NCI-H1092 (cell line): ENCODE data around the gene CD70.
A peak's percentile ranks its signal among the peaks of the same experiment; 100 is the strongest.
"Not testable (repeated sequence)": the region's sequence is repeated elsewhere in the genome, so short reads cannot be mapped to it uniquely, and the experiment has no call there.

Source experiments
- DNase-seq: peaks from one replicate; lab custom pipeline; 2025; lab: John Stamatoyannopoulos, UW

Gene CD70

GRCh38 chr19:6590827-6591319 lies at the start of gene CD70:
Gene CD70, minus strand, starts transcription at chr19:6591150. Its CDS starts 148 bp downstream, at chr19:6591002.
- DNase-seq: no peak

GRCh38 chr19:6640333-6640732 lies 49.4 kb upstream of the CD70 start:
- not testable (repeated sequence) for DNase-seq

DNA sequence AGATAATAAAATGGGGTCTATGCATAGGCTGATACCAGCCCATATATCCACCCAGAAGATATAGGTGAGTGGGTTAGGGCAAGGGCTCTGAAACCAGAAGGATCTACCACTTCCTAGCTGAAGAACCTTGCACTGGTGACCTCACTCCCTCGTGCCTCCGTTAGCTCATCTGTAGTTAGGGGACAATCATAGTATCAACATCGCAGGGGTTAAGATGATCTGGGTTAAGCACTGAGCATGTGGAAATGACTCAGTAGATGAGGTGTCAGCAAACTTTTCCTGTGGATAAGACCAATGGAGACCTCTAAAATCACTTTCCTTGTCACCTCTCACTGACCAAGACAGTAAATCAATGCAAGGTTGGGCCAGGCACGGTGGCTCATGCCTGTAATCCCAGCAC lies 48.5 kb upstream of the CD70 start:
- DNase-seq: no peak

DNA sequence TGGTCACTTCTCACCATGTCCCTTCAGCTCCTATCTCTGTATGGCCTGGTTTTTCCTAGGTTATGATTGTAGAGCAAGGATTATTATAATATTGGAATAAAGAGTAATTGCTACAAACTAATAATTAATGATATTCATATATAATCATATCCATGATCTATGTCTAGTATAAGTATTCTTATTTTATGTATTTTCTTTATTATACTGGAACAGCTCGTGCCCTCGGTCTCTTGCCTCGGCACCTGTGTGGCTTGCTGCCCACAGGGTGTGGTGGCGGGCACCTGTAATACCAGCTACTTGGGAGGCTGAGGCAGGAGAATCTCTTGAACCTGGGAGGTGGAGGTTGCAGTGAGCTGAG lies 42.5 kb upstream of the CD70 start:
- DNase-seq: not testable (repeated sequence)

- peak; percentile 19 for DNase-seq
Measured at GRCh38 chr19:6632747-6633455, 42.0 kb upstream of the CD70 start.

- DNase-seq: peak; percentile 53
Measured at GRCh38 chr19:6632002-6632621, 41.2 kb upstream of the CD70 start.

DNA sequence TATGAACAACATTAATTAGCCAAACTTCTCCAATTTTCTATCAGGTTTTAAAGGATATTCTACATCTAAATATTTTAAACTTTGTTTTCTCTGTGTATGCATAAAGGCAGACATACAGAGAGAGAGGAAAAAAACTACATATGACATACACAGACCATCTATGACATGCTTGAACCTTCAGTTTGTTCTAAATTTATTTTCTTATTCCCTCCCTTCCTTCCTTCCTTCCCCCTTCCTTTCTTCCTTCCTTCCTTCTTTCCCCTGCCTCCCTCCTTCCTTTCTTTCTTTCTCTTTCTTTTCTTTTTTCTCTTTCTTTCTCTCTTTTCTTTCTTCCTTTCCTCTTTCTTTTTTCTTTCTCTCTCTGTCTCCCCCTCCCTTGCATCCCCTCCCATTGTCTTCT lies 35.8 kb upstream of the CD70 start:
- no peak for DNase-seq

- no peak for DNase-seq
Measured at GRCh38 chr19:6617374-6617773, 26.4 kb upstream of the CD70 start.

DNA sequence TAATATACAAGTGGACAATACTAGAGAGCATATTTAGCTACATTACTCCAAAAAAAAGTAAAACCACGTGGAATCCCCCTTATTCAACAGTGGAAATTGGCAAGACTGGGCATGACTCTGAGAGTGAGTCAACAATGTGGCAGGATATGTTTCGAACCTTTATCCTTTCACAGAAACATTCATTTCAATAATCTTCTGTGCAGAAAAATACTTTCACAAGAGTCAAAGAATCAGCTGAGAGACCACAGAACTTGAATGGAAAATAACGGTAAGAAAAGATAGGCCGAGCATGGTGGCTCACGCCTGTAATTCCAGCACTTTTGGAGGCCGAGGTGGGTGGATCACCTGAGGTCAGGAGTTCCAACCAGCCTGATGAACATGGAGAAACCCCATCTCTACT lies 25.1 kb upstream of the CD70 start:
- DNase-seq: no peak

DNA sequence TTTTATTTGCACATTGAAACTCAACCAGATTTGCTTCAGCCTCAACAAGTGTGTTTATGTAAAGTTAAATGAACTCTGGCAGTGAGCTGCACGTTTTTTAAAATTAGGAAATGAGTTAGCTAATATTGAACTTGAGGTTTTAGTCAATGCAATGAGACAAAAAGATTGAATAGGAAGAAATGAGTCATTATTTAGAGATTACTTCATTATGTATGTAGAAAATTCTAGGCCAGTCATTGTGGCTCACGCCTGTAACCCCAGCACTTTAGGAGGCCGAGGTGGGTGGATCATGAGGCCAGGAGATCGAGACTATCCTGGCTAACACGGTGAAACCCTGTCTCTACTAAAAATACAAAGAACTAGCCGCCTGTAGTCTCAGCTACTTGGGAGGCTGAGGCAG lies 22.8 kb upstream of the CD70 start:
- no peak for DNase-seq

GRCh38 chr19:6610934-6611852 lies 20.2 kb upstream of the CD70 start:
- no peak for DNase-seq

GRCh38 chr19:6608940-6609339 lies 18.0 kb upstream of the CD70 start:
- DNase-seq: no peak

GRCh38 chr19:6608146-6608545 lies 17.2 kb upstream of the CD70 start:
- not testable (repeated sequence) for DNase-seq

DNA sequence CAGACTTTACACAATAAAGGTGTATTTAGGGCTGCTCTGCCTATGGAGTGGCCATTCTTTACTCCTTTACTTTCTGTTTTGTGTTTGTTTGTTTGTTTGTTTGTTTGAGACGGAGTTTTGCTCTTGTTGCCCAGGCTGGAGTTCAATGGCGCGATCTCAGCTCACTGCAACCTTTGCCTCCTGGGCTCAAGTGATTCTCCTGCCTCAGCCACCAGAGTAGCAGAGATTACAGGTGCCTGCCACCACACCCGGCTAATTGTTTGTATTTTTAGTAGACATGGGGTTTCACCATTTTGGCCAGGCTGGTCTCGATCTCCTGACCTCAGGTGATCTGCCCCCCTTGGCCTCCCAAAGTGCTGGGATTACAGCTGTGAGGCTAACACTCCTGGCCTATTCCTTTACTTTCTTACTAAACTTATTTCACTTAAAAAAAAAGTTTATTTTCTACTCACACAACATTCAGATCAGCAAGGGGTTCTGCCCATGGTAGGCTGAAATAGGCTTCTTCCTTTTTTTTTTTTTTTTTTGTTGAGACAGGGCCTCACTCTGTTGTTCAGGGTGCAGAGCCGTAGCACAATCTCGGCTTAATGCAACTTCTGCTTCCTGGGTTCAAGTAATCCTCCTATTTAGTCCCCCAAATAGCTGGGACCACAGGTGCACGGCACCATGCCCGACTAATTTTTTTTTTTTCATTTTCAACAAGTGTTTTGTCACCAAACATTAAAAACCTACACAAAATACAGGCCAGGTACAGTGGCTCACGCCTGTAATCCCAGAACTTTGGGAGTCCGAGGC lies 15.5 kb upstream of the CD70 start:
- not testable (repeated sequence) for DNase-seq

- no peak for DNase-seq
Measured at GRCh38 chr19:6604906-6605305, 14.0 kb upstream of the CD70 start.

GRCh38 chr19:6602729-6603114 lies 11.8 kb upstream of the CD70 start:
- no peak for DNase-seq

GRCh38 chr19:6601537-6602052 lies 10.6 kb upstream of the CD70 start:
- DNase-seq: not testable (repeated sequence)

GRCh38 chr19:6600951-6601536 lies 10.1 kb upstream of the CD70 start:
- not testable (repeated sequence) for DNase-seq

- no peak for DNase-seq
Measured at GRCh38 chr19:6599866-6600454, 9.0 kb upstream of the CD70 start.

DNA sequence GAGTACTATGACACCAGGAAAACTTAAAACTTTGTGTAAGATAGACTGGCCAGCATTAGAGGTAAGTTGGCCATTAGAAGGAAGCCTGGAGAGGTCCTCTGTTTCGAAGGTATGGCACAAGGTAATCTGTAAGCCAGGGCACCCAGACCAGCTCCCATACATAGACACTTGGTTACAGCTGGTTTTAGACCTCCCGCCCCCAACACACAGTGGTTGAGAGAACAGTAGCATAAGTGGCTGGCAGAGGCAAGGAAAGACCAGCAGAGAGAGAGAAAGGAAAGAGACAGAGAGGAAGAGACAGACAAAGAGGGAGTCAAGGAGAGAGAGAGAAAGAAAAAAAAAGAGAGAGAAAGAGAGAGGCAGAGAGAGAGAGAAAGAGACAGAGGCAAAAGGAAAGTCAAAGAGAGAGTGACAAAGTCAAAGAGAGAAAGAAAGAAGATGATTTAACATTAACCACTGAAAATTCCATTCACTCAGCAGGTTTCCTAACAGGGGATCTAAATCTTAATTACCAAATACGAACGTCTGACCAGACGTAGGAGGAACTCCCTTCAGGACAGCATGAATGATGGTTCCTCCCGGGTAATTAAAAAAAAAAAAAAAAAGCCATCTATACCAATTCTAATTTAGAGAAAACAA lies 7.4 kb upstream of the CD70 start:
- DNase-seq: not testable (repeated sequence)
